ENCODE data around the gene RELCH. TPM values are rescaled to one million over a fixed set of nuclear protein-coding genes. Genes with fewer than 3 reads are reported as not detected.

RELCH gene
- total and polyA plus RNA-seq, 2 of the 13 experiments (the other 11 are each of a cell fraction or from before 2014, with no cell fraction given), result 5.6 to 31.7 TPM

DNA sequence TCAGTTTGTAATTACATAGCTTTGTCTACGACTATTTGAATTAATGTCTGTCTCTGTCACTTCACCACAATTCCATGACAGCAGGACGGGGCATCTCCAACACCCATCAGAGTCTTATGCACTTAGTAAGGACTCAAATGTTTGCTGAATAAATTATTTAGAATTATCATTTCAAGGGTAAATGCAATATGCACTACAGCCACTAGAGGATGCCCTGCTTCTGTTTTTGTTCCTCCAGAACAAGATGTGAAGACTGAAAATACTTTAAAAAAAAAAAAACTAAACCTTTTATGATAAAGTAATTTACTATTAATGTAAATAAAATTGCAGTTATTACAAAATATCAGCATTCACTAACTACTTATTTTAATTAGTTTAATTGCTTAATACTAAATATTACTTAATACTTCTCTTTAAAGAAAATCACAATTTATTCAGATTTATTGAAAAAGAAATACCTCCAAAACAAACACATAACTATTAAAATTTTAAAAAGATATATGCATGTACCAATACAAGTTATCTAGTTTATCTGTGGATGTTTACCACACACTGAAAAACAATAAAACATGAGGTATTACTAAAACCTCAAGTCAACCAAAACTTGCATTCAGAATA is 3.4 kb upstream of the RELCH start:
- H3K4me2 ChIP-seq (ENCODE audit: low read depth, low read length), result no peak overlapping the region
- H3K4me1 ChIP-seq (ENCODE audit: insufficient read depth, low read length), result peaks cover 15% of the 10 kb centered on the region
- no TSS peak for BruUV-seq (replicated peaks)
- peak; percentile 44 for DNase-seq (ENCODE audit: low spot score)
- no peak for ATAC-seq
- no peaks in the 10 kb centered on the region for H3K9me3 ChIP-seq (ENCODE audit: low read length)
- H3K27ac ChIP-seq (ENCODE audit: extremely low read length, insufficient read depth, low read length), result no peak overlapping the region
- intact Hi-C loops (cut with micrococcal nuclease; ENCODE audit: unreplicated experiment), result loop anchor here (1.0 to 10.0 kb wide), 4 partner anchors 66 to 401 kb away; partner anchors contain the start of gene ZCCHC2
- H4K20me1 ChIP-seq (ENCODE audit: insufficient read depth, low read length), result peaks cover 5% of the 10 kb centered on the region; the same call in 1 of the 2 replicates
- H3K27me3 ChIP-seq (ENCODE audit: control insufficient read depth in 1 of 2, insufficient read depth in 2 of 2, low read length in 2 of 2), result no peaks in the 10 kb centered on the region; a peak in 1 of 5 replicates
- in situ Hi-C loops (cut with HindIII; ENCODE audit: extremely low pct_ligation_motif_present, low pct_unique_long_range_greater_than_20kb), result no loop called here
- ChIA-PET CTCF (ENCODE audit: low intra/inter-chr PET ratio, low total read pairs) (interaction anchor here (0.8 to 2.3 kb wide), 3 partner anchors 66 to 401 kb away, joined by 3 to 33 read pairs (median 3); no protein-coding TSS in a partner anchor), POLR2A (no interaction called here)
- TF ChIP-seq ZNF235 (CRISPR knock-in tag; IDR thresholded peaks at IDR 0.05; ENCODE audit: borderline replicate concordance), result no peak
- TF ChIP-seq, protein P1, sequence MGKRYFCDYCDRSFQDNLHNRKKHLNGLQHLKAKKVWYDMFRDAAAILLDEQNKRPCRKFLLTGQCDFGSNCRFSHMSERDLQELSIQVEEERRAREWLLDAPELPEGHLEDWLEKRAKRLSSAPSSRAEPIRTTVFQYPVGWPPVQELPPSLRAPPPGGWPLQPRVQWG (CRISPR knock-in tag; IDR thresholded peaks at IDR 0.05; ENCODE audit: borderline replicate concordance, low read depth), result no peak
- peak; percentile 82; the same call in 1 of the 2 replicates for TF ChIP-seq ARID3A (IDR thresholded peaks at IDR 0.05; ENCODE audit: low read depth, low read length)
- TF ChIP-seq, protein P2, sequence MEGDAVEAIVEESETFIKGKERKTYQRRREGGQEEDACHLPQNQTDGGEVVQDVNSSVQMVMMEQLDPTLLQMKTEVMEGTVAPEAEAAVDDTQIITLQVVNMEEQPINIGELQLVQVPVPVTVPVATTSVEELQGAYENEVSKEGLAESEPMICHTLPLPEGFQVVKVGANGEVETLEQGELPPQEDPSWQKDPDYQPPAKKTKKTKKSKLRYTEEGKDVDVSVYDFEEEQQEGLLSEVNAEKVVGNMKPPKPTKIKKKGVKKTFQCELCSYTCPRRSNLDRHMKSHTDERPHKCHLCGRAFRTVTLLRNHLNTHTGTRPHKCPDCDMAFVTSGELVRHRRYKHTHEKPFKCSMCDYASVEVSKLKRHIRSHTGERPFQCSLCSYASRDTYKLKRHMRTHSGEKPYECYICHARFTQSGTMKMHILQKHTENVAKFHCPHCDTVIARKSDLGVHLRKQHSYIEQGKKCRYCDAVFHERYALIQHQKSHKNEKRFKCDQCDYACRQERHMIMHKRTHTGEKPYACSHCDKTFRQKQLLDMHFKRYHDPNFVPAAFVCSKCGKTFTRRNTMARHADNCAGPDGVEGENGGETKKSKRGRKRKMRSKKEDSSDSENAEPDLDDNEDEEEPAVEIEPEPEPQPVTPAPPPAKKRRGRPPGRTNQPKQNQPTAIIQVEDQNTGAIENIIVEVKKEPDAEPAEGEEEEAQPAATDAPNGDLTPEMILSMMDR (CRISPR knock-in tag; IDR thresholded peaks at IDR 0.05), result peak; percentile 69
- peak; percentile 75 for TF ChIP-seq STAG1 (CRISPR knock-in tag; IDR thresholded peaks at IDR 0.05)
- TF ChIP-seq SMC3 (IDR thresholded peaks at IDR 0.05; ENCODE audit: low read length), result peak; percentile 69
- 3% methylated on average over 2 of the region's 2 CpGs for WGBS (ENCODE audit: low lambda C conversion rate)
- no peak overlapping the region for H2AFZ ChIP-seq (ENCODE audit: low read length)
- H3K79me2 ChIP-seq (ENCODE audit: insufficient read depth, low read length), result peaks cover 43% of the 10 kb centered on the region
- H3K4me3 ChIP-seq (replicated peaks in 1 of 3; ENCODE audit: insufficient read depth in 1 of 3, low read depth in 2 of 3, low read length in 3 of 3), result no peak overlapping the region
- no peak overlapping the region for H3K9ac ChIP-seq (ENCODE audit: insufficient read depth, low read depth, low read length)
- H3K36me3 ChIP-seq (replicated peaks in 1 of 2; ENCODE audit: control insufficient read depth in 1 of 2, insufficient read depth in 2 of 2, low read length in 2 of 2), result no peaks in the 10 kb centered on the region
- FAIRE-seq, result no peak
